ENCODE measurements around the gene NINL. TPM values are rescaled to one million over a fixed set of nuclear protein-coding genes. Genes with fewer than 3 reads are reported as not detected.
A peak's percentile ranks its signal among the peaks of the same experiment; 100 is the strongest.

NINL gene
- total and polyA plus RNA-seq, 4 donors, result 1.9 to 3.6 (median 2.8) TPM

DNA sequence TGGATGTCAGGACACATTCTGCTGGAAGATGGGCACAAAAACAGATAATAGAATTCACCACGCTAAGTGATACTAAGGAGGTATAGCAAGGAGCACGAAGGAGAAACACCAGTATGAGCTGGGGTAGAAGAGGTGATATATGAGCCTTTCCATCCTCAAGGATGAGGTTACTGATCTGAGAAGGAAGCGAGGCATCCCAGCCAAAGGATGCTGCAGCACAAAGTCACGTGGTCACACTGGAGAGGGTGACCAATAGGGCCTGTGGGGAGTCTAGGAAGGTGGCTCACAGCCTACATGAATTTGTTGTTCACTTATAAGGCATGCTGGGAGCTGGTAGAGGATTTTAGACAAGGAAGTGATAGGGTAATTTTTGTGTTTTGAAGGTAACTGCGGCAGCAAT, 176.4 kb downstream of the NINL start:
- Histone ChIP-seq H3K4me3 (ENCODE audit: low read depth in 1 of 3, low read length in 3 of 3) (no peak overlapping the region), H3K9ac (ENCODE audit: low read depth in 1 of 2, low read length in 2 of 2) (no peak overlapping the region), H3K27me3 (ENCODE audit: control insufficient read depth in 4 of 4, insufficient read depth in 4 of 4, low read length in 3 of 4) (no peaks in the 10 kb centered on the region), H3K4me1 (ENCODE audit: control insufficient read depth in 4 of 4, insufficient read depth in 4 of 4, low read length in 3 of 4) (peaks cover 1 to 10% (median 9%) of the 10 kb centered on the region in 4 donors), H3K27ac (ENCODE audit: low read depth in 1 of 2, low read length in 2 of 2) (no peak overlapping the region), H3K36me3 (ENCODE audit: control insufficient read depth in 4 of 4, insufficient read depth in 3 of 4, low read depth in 1 of 4, low read length in 3 of 4) (no peaks in the 10 kb centered on the region), H3K9me3 (ENCODE audit: control insufficient read depth in 4 of 4, low read length in 3 of 4) (no peaks in the 10 kb centered on the region)
- no peak for DNase-seq (ENCODE audit: low spot score)
- TF ChIP-seq GABPA (IDR thresholded peaks at IDR 0.05 in 1 of 2, conservative IDR thresholded peaks at IDR 0.05 in 1 of 2) (no peak), EGR1 (IDR thresholded peaks at IDR 0.05; ENCODE audit: low read depth in 2 of 2) (no peak), JUND (IDR thresholded peaks at IDR 0.05) (no peak), HNF4A (conservative IDR thresholded peaks at IDR 0.05) (no peak), SP1 (IDR thresholded peaks at IDR 0.05) (no peak), YY1 (IDR thresholded peaks at IDR 0.05) (no peak), RXRA (IDR thresholded peaks at IDR 0.05) (no peak)
- 94% methylated on average over 5 of the region's 5 CpGs for WGBS

DNA sequence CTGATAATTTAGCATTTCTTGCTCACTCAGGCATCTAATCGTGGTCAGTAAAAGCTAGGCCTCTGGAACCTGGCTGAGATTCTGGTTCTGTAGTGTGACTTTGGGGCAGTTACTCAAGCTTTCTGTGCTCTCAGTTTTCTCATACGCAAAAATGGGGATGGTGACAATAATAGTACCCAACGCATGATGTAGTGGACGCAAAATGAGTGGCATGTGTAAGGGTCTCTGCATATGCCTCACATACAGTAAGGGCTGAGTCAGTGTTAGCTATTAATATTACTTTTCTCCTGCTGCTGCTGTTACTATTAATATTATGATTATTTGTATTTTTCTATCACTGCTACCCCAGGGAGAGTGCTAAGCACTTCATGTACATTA, 177.2 kb downstream of the NINL start:
- Histone ChIP-seq H3K4me3 (ENCODE audit: low read depth in 1 of 3, low read length in 3 of 3) (peak overlapping the region in 2 of 3 donors; percentile 52 to 80), H3K27ac (ENCODE audit: low read depth in 1 of 2, low read length in 2 of 2) (no peak overlapping the region), H3K4me1 (ENCODE audit: control insufficient read depth in 4 of 4, insufficient read depth in 4 of 4, low read length in 3 of 4) (peaks cover 1 to 10% (median 9%) of the 10 kb centered on the region in 4 donors), H3K27me3 (ENCODE audit: control insufficient read depth in 4 of 4, insufficient read depth in 4 of 4, low read length in 3 of 4) (no peaks in the 10 kb centered on the region), H3K9me3 (ENCODE audit: control insufficient read depth in 4 of 4, low read length in 3 of 4) (peaks cover under 1 to 2% (median under 1%) of the 10 kb centered on the region in 4 donors), H3K36me3 (ENCODE audit: control insufficient read depth in 4 of 4, insufficient read depth in 3 of 4, low read depth in 1 of 4, low read length in 3 of 4) (no peaks in the 10 kb centered on the region), H3K9ac (ENCODE audit: low read depth in 1 of 2, low read length in 2 of 2) (no peak overlapping the region)
- 13% methylated on average over 4 of the region's 4 CpGs for WGBS
- no peak for DNase-seq (ENCODE audit: low spot score)
- no peak for TF ChIP-seq HNF4G (IDR thresholded peaks at IDR 0.05)

DNA sequence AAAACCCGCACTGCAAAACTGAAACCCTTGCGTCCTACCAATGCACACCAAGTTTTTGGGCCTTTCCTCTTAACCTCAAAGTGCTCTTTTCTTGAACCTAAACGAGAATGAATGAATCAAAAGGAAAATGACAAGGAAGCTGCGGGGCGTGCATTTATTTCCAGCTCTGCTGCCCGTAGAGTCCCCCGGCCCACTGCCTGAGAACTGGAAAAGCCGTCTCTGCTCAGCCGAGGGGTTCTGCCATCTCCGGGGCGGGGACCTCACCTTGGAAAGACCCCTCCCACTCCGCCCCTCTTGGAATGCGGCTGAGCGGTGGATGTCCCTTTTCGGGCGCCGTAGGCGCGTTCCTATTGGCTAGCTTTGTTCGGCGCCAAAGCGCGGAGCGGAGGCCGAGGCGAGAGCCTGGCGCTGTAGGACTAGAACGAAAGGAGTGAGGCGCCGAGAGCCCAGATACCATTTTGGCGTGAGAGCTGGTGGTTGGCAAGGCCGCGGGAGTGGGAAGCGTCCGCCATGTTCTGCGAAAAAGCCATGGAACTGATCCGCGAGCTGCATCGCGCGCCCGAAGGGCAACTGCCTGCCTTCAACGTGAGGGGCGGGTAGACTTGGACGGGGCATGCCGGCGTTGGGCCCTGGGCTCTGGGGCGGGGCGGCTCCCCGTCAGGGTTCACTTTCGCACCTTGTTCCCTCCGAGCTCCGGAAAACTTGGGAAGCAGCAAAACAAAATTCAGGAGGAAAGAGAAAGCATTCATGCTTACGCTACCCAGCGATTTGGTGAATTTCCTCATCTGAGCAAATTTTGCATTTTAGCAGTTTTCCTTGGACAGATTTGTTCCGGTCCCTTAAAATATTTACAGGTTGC, 177.8 kb downstream of the NINL start, which contains the start of gene GINS1:
Gene GINS1, plus strand, starts transcription at position 363 of the 859 bp plus-strand sequence. Its CDS starts 148 bp downstream, at position 511.
- Histone ChIP-seq H3K4me3 (ENCODE audit: low read depth in 1 of 3, low read length in 3 of 3) (peak within 1 kb of the TSS; percentile 52 to 80 (median 59)), H3K9me3 (ENCODE audit: control insufficient read depth in 4 of 4, low read length in 3 of 4) (peaks cover 3 to 7% (median 3%) of the 10 kb centered on the region in 4 donors), H3K36me3 (ENCODE audit: control insufficient read depth in 4 of 4, insufficient read depth in 3 of 4, low read depth in 1 of 4, low read length in 3 of 4) (no peaks in the 10 kb centered on the region), H3K9ac (ENCODE audit: low read depth in 1 of 2, low read length in 2 of 2) (peak within 1 kb of the TSS in 1 of 2 donors; percentile 4), H3K4me1 (ENCODE audit: control insufficient read depth in 4 of 4, insufficient read depth in 4 of 4, low read length in 3 of 4) (peaks cover 1 to 10% (median 9%) of the 10 kb centered on the region in 4 donors), H3K27me3 (ENCODE audit: control insufficient read depth in 4 of 4, insufficient read depth in 4 of 4, low read length in 3 of 4) (no peaks in the 10 kb centered on the region), H3K27ac (ENCODE audit: low read depth in 1 of 2, low read length in 2 of 2) (no peak within 1 kb of the TSS)
- 2% methylated on average over 56 of the region's 56 CpGs for WGBS
- TF ChIP-seq FOXA1 (IDR thresholded peaks at IDR 0.05) (no peak), EGR1 (IDR thresholded peaks at IDR 0.05; ENCODE audit: low read depth in 2 of 2) (peak in 1 of 2 donors; percentile 13), ZBTB33 (IDR thresholded peaks at IDR 0.05) (peak; percentile 82), GABPA (IDR thresholded peaks at IDR 0.05 in 1 of 2, conservative IDR thresholded peaks at IDR 0.05 in 1 of 2) (peak in 1 of 2 donors; percentile 29), NR2F2 (IDR thresholded peaks at IDR 0.05) (no peak), HNF4G (IDR thresholded peaks at IDR 0.05) (no peak), HNF4A (conservative IDR thresholded peaks at IDR 0.05) (peak in 1 of 2 donors; percentile 7), RXRA (IDR thresholded peaks at IDR 0.05) (peak; percentile 33), TAF1 (conservative IDR thresholded peaks at IDR 0.05) (peak; percentile 56), YY1 (IDR thresholded peaks at IDR 0.05) (peak; percentile 80), ATF3 (IDR thresholded peaks at IDR 0.05) (peak; percentile 35), SP1 (IDR thresholded peaks at IDR 0.05) (peak; percentile 58), JUND (IDR thresholded peaks at IDR 0.05) (no peak), FOXA2 (IDR thresholded peaks at IDR 0.05) (no peak), RAD21 (IDR thresholded peaks at IDR 0.05) (peak; percentile 28 to 47)
- TF ChIP-seq, protein P1, sequence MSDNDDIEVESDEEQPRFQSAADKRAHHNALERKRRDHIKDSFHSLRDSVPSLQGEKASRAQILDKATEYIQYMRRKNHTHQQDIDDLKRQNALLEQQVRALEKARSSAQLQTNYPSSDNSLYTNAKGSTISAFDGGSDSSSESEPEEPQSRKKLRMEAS (IDR thresholded peaks at IDR 0.05), result peak; percentile 81
- TF ChIP-seq, protein P2, sequence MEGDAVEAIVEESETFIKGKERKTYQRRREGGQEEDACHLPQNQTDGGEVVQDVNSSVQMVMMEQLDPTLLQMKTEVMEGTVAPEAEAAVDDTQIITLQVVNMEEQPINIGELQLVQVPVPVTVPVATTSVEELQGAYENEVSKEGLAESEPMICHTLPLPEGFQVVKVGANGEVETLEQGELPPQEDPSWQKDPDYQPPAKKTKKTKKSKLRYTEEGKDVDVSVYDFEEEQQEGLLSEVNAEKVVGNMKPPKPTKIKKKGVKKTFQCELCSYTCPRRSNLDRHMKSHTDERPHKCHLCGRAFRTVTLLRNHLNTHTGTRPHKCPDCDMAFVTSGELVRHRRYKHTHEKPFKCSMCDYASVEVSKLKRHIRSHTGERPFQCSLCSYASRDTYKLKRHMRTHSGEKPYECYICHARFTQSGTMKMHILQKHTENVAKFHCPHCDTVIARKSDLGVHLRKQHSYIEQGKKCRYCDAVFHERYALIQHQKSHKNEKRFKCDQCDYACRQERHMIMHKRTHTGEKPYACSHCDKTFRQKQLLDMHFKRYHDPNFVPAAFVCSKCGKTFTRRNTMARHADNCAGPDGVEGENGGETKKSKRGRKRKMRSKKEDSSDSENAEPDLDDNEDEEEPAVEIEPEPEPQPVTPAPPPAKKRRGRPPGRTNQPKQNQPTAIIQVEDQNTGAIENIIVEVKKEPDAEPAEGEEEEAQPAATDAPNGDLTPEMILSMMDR (IDR thresholded peaks at IDR 0.05; ENCODE audit: low read depth, low read length, missing input control), result no peak
- TF ChIP-seq, protein P3, sequence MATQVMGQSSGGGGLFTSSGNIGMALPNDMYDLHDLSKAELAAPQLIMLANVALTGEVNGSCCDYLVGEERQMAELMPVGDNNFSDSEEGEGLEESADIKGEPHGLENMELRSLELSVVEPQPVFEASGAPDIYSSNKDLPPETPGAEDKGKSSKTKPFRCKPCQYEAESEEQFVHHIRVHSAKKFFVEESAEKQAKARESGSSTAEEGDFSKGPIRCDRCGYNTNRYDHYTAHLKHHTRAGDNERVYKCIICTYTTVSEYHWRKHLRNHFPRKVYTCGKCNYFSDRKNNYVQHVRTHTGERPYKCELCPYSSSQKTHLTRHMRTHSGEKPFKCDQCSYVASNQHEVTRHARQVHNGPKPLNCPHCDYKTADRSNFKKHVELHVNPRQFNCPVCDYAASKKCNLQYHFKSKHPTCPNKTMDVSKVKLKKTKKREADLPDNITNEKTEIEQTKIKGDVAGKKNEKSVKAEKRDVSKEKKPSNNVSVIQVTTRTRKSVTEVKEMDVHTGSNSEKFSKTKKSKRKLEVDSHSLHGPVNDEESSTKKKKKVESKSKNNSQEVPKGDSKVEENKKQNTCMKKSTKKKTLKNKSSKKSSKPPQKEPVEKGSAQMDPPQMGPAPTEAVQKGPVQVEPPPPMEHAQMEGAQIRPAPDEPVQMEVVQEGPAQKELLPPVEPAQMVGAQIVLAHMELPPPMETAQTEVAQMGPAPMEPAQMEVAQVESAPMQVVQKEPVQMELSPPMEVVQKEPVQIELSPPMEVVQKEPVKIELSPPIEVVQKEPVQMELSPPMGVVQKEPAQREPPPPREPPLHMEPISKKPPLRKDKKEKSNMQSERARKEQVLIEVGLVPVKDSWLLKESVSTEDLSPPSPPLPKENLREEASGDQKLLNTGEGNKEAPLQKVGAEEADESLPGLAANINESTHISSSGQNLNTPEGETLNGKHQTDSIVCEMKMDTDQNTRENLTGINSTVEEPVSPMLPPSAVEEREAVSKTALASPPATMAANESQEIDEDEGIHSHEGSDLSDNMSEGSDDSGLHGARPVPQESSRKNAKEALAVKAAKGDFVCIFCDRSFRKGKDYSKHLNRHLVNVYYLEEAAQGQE (IDR thresholded peaks at IDR 0.05), result no peak
- peak; percentile 84 for DNase-seq (ENCODE audit: low spot score)

Measured in liver (tissue), 9 donors.